ENCODE measurements around the gene KRT77. TPM values are rescaled to one million over a fixed set of nuclear protein-coding genes. Genes with fewer than 3 reads are reported as not detected.

The KRT77 gene
- polyA plus RNA-seq, 1 donor from 2014 or later: not detected

- H3K27ac ChIP-seq (ENCODE audit: low read length): no peak overlapping the region
- TF ChIP-seq, protein P1, sequence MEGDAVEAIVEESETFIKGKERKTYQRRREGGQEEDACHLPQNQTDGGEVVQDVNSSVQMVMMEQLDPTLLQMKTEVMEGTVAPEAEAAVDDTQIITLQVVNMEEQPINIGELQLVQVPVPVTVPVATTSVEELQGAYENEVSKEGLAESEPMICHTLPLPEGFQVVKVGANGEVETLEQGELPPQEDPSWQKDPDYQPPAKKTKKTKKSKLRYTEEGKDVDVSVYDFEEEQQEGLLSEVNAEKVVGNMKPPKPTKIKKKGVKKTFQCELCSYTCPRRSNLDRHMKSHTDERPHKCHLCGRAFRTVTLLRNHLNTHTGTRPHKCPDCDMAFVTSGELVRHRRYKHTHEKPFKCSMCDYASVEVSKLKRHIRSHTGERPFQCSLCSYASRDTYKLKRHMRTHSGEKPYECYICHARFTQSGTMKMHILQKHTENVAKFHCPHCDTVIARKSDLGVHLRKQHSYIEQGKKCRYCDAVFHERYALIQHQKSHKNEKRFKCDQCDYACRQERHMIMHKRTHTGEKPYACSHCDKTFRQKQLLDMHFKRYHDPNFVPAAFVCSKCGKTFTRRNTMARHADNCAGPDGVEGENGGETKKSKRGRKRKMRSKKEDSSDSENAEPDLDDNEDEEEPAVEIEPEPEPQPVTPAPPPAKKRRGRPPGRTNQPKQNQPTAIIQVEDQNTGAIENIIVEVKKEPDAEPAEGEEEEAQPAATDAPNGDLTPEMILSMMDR (IDR thresholded peaks at IDR 0.05; ENCODE audit: poor library complexity, severe bottlenecking): no peak
- TF ChIP-seq SMC3 (conservative IDR thresholded peaks at IDR 0.05; ENCODE audit: poor library complexity): no peak
- no peak for TF ChIP-seq REST (IDR thresholded peaks at IDR 0.05; ENCODE audit: borderline replicate concordance)
- no peak for TF ChIP-seq EZH2 (IDR thresholded peaks at IDR 0.05; ENCODE audit: borderline replicate concordance, insufficient read depth, low read length, poor library complexity, severe bottlenecking)
- TF ChIP-seq EP300 (conservative IDR thresholded peaks at IDR 0.05; ENCODE audit: poor library complexity, severe bottlenecking): no peak
- no peak for TF ChIP-seq RAD21 (conservative IDR thresholded peaks at IDR 0.05)
- no peak overlapping the region for H3K4me3 ChIP-seq (ENCODE audit: low read length)
- no peak overlapping the region for H2AFZ ChIP-seq (ENCODE audit: low read depth, low read length)
- H3K9ac ChIP-seq (ENCODE audit: low read length): no peak overlapping the region
- H3K36me3 ChIP-seq (ENCODE audit: insufficient read depth, low read length): no peaks in the 10 kb centered on the region
- peaks cover 4% of the 10 kb centered on the region for H3K27me3 ChIP-seq (ENCODE audit: insufficient read depth, low read depth, low read length)
- no peak overlapping the region for H3K4me2 ChIP-seq (ENCODE audit: low read length)
- no peaks in the 10 kb centered on the region for H4K20me1 ChIP-seq (ENCODE audit: insufficient read depth)
- H3F3A ChIP-seq (ENCODE audit: insufficient read depth, low read length, poor library complexity, severe bottlenecking): no peaks in the 10 kb centered on the region
- no peaks in the 10 kb centered on the region for H3K79me2 ChIP-seq (replicated peaks; ENCODE audit: insufficient read depth, low read length)
- no peaks in the 10 kb centered on the region for H3K9me3 ChIP-seq (ENCODE audit: low read length)
- no peaks in the 10 kb centered on the region for H3K9me2 ChIP-seq (ENCODE audit: insufficient read depth, low read length)
Observed at GRCh38 chr12:52748578-52748977, 45.3 kb upstream of the KRT77 start.

GRCh38 chr12:52745554-52745953 lies 42.2 kb upstream of the KRT77 start:
- H3K9me3 ChIP-seq (ENCODE audit: low read length): no peaks in the 10 kb centered on the region
- H4K20me1 ChIP-seq (ENCODE audit: insufficient read depth): no peaks in the 10 kb centered on the region
- no peak overlapping the region for H2AFZ ChIP-seq (ENCODE audit: low read depth, low read length)
- no peaks in the 10 kb centered on the region for H3K9me2 ChIP-seq (ENCODE audit: insufficient read depth, low read length)
- peaks cover 23% of the 10 kb centered on the region for H3K27me3 ChIP-seq (ENCODE audit: insufficient read depth, low read depth, low read length)
- no peak overlapping the region for H3K4me3 ChIP-seq (ENCODE audit: low read length)
- no peak overlapping the region for H3K4me2 ChIP-seq (ENCODE audit: low read length)
- TF ChIP-seq EP300 (conservative IDR thresholded peaks at IDR 0.05; ENCODE audit: poor library complexity, severe bottlenecking) (no peak), REST (IDR thresholded peaks at IDR 0.05; ENCODE audit: borderline replicate concordance) (no peak), MXI1 (conservative IDR thresholded peaks at IDR 0.05; ENCODE audit: poor library complexity, severe bottlenecking) (no peak), TAF1 (IDR thresholded peaks at IDR 0.05; ENCODE audit: low read depth) (no peak), SMC3 (conservative IDR thresholded peaks at IDR 0.05; ENCODE audit: poor library complexity) (no peak), POLR2AphosphoS5 (IDR thresholded peaks at IDR 0.05) (no peak), EZH2 (IDR thresholded peaks at IDR 0.05; ENCODE audit: borderline replicate concordance, insufficient read depth, low read length, poor library complexity, severe bottlenecking) (no peak), RAD21 (conservative IDR thresholded peaks at IDR 0.05) (no peak)
- TF ChIP-seq, protein P1 (IDR thresholded peaks at IDR 0.05; ENCODE audit: poor library complexity, severe bottlenecking): no peak
- no peak overlapping the region for H3K9ac ChIP-seq (ENCODE audit: low read length)
- no peaks in the 10 kb centered on the region for H3K79me2 ChIP-seq (replicated peaks; ENCODE audit: insufficient read depth, low read length)
- no peaks in the 10 kb centered on the region for H3K36me3 ChIP-seq (ENCODE audit: insufficient read depth, low read length)
- no peaks in the 10 kb centered on the region for H3F3A ChIP-seq (ENCODE audit: insufficient read depth, low read length, poor library complexity, severe bottlenecking)
- H3K27ac ChIP-seq (ENCODE audit: low read length): no peak overlapping the region

Measured in neural cell (in vitro differentiated cells).